Astrocyte of the cerebellum (primary cell): Measurements from ENCODE around the gene NMRK1.

ENCODE experiments used
- DNase-seq: peaks from one replicate; pipeline ENCODE4 v3.0.0-alpha.2; 2011; ENCODE audit warnings: low read depth
- H3K4me3 ChIP-seq: 2 replicates; pipeline ENCODE4 v1.5.1; 2011; ENCODE audit warnings: mild to moderate bottlenecking, low read depth, low read length, moderate library complexity
- in situ Hi-C: cut with HindIII; loops from 2 replicates; pipeline ENCODE4 v1.10.0; 2017; ENCODE audit warnings: low sequenced_read_pairs
- TF ChIP-seq, protein P1 (sequence below): IDR thresholded peaks from 2 replicates; pipeline ENCODE4 v1.5.1; 2012; ENCODE audit warnings: low read length, low read depth, moderate library complexity, mild to moderate bottlenecking; ENCODE audit errors: missing control alignments

The NMRK1 gene

DNA sequence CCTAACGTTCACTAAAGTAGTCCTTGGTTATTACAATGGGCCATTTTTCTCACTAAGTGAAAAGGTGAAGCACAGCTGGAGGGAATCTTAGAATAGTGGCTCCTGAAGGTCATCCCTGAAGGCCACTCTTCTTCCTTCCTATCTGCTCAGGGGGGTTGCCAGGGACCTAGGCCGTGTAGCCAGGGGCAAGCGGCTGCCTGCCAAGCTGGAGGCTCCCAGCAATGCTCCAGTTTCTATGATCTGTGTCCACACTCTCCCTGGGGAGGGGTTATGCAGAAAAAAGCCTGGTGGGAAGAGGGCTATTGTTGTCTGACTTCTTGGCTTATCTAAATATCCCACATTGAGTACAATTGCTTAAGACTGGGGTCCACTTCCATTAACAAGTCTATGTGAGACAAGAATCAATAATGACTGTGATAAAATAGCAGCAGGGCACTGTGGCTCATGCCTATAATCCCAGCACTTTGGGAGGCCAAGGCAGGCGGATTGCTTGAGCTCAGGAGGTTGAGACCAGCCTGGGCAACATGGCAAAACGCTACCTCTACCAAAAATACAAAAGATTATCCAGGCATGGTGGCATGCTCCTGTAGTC is 3.8 kb downstream of the NMRK1 start:
- no peak overlapping the region for H3K4me3 ChIP-seq
- in situ Hi-C loops = no loop called here
- TF ChIP-seq, protein P1, sequence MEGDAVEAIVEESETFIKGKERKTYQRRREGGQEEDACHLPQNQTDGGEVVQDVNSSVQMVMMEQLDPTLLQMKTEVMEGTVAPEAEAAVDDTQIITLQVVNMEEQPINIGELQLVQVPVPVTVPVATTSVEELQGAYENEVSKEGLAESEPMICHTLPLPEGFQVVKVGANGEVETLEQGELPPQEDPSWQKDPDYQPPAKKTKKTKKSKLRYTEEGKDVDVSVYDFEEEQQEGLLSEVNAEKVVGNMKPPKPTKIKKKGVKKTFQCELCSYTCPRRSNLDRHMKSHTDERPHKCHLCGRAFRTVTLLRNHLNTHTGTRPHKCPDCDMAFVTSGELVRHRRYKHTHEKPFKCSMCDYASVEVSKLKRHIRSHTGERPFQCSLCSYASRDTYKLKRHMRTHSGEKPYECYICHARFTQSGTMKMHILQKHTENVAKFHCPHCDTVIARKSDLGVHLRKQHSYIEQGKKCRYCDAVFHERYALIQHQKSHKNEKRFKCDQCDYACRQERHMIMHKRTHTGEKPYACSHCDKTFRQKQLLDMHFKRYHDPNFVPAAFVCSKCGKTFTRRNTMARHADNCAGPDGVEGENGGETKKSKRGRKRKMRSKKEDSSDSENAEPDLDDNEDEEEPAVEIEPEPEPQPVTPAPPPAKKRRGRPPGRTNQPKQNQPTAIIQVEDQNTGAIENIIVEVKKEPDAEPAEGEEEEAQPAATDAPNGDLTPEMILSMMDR = no peak
- no peak for DNase-seq

DNA sequence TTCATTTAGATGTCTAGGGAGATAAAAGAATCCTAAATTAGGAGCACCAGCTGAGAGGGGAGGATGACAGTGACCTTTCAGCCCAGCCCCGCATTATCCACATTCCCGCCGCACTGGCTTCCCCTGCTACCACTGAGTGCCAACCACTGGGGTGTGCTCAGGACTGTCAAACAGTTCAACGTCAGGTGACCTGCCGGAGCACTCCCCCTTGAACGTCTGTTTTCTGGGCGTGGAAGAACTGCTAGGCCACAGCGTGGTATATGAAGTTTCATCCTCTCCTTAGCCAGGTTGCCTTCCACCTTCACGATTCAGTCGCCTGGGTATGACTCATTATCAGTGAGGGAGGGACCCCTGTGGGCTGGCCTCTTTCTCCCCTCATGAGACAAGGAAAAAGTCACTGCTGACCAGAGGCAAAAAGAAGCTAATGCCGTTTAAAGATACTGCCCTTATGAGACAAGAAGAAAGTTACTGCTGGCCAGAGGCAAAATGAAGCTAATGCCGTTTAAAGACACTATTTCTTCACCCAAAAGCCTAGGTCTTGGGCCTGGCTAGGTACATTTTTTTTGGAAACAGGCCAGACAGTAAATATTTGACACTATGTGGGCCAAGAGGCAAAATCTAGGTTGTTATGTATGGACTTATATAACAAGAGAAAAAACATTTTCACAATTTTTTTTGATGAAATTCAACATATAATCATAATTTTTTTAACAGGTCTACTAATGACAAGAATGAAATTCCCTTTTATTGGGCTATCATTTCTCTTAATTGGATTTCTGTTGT is 4.6 kb downstream of the NMRK1 start:
- no peak for DNase-seq
- TF ChIP-seq, protein P1 = no peak
- in situ Hi-C loops = no loop called here
- no peak overlapping the region for H3K4me3 ChIP-seq

DNA sequence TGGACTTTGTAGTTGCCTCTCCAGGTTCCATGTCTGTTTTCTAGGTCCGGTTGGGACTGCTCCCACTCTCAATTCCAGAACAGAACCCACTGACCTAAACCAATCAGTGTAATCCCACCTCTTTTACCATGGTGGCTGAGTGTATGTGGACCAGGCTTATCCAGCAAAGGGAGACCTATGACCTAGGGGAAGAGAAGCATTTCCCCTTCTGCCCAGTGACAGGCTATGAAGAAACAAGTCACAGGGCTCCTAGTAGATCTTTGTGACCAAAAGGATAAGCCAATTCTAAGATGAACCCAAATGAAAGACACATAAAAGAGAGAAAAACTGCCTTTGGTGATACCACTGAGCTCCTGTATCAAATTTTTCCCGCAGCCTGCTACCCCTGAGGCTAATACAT is 6.3 kb downstream of the NMRK1 start:
- no peak overlapping the region for H3K4me3 ChIP-seq
- in situ Hi-C loops = no loop called here
- DNase-seq = no peak
- TF ChIP-seq, protein P1 = no peak

DNA sequence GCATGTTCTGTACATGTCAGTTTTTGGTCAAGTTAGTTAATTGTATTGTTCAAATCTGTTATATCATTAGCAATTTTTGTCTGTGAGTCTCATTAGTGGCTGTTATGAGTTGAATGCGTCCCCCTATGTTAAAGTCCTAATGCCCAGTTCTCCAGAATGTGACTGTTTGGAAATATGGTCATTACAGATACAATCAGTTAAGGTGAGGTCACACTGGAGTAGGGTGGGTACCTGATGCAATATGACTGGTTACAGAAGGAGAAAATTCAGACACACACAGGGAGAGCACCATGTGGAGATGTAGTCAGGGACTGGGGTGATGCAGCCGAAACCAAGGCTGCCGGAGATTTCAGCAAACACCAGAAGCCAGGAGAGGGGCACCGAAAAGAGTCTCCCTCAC is 15.1 kb downstream of the NMRK1 start:
- in situ Hi-C loops = loop anchor here (25.0 kb wide), 1 partner anchor 261 kb away; no protein-coding TSS in a partner anchor
- DNase-seq = no peak
- TF ChIP-seq, protein P1 = no peak
- H3K4me3 ChIP-seq = no peak overlapping the region

DNA sequence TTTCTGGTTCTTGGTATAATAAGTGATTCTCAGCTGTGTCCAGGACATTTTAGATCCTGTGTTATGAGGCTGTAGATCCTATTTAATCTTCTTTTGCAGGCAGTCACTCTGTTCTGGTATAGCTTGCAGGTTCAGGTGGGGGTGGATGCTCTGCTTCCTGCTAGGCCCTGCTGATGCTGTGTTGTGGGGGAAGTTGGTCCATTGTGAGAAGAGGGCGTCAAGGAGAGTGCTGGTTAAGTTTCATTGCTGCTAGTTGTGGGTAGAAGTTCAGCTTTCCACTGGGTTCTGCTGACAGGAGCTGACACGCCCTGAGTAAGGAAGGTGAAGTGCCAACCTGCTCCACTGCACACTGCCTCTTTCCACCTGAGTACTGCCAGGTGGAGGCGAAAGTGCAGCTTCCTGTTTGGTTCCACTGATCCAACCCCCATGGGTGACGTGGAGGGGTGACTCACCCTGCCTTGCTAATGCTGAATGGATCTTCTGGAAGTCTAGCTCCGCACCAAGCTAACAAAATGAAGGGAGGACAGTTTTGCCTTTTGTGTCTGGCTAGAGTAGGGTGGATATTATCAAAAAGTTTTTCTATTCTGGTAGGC is 16.3 kb downstream of the NMRK1 start:
- no peak for DNase-seq
- in situ Hi-C loops = loop anchor here (25.0 kb wide), 1 partner anchor 259 kb away; no protein-coding TSS in a partner anchor
- TF ChIP-seq, protein P1 = no peak
- no peak overlapping the region for H3K4me3 ChIP-seq

DNA sequence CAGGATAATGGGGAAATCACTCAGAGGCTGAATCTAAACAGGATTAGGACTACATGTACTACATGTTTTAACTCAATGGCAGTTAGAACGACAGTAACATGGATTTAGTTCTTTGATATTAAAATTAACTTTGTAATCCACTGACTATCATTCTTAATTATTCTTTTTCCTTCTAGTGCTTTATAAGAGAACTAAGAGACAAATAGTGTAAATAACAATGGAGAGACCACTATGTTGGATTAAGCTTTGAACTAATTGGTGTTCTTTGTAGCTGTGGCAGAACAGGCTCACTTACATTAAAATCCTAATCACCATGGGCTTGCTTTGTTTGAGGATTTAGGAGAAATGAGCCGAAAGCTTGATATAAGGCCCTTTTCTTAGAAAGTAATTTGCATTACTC is 18.8 kb downstream of the NMRK1 start:
- TF ChIP-seq, protein P1 = no peak
- in situ Hi-C loops = loop anchor here (25.0 kb wide), 1 partner anchor 257 kb away; no protein-coding TSS in a partner anchor
- DNase-seq = no peak
- no peak overlapping the region for H3K4me3 ChIP-seq
